Colon (tissue), 2 donors: Measurements from ENCODE around the gene RHOH.
"Not testable (repeated sequence)": the region's sequence is repeated elsewhere in the genome, so short reads cannot be mapped to it uniquely, and the experiment has no call there.

Experiments used
- FAIRE-seq: peaks from 2 replicates; lab custom pipeline; 2012; peaks lifted over from hg19 to GRCh38; lab: Jason Lieb, UNC
- donor health status: control.
- donor health status: control.

The RHOH gene

GRCh38 chr4:40262077-40262528 is 65.3 kb downstream of the RHOH start:
- FAIRE-seq, result no peak

GRCh38 chr4:40262861-40263260 is 66.0 kb downstream of the RHOH start:
- no peak for FAIRE-seq

- no peak for FAIRE-seq
Measured at GRCh38 chr4:40264497-40264896, 67.7 kb downstream of the RHOH start.

GRCh38 chr4:40264995-40265909 is 68.4 kb downstream of the RHOH start:
- no peak for FAIRE-seq

- no peak for FAIRE-seq
Measured at GRCh38 chr4:40265910-40266274, 69.1 kb downstream of the RHOH start.

GRCh38 chr4:40269133-40269532 is 72.3 kb downstream of the RHOH start:
- no peak for FAIRE-seq

GRCh38 chr4:40270609-40271008 is 73.8 kb downstream of the RHOH start:
- FAIRE-seq, result no peak

- no peak for FAIRE-seq
Measured at GRCh38 chr4:40275065-40275730, 78.4 kb downstream of the RHOH start.

- FAIRE-seq, result no peak
Measured at GRCh38 chr4:40276546-40276945, 79.7 kb downstream of the RHOH start.

- no peak for FAIRE-seq
Measured at GRCh38 chr4:40280586-40280985, 83.8 kb downstream of the RHOH start.

GRCh38 chr4:40281099-40281498 is 84.3 kb downstream of the RHOH start:
- no peak for FAIRE-seq

GRCh38 chr4:40281913-40282312 is 85.1 kb downstream of the RHOH start:
- FAIRE-seq, result no peak

GRCh38 chr4:40282857-40283256 is 86.0 kb downstream of the RHOH start:
- not testable (repeated sequence) for FAIRE-seq

- no peak for FAIRE-seq
Measured at GRCh38 chr4:40283413-40283812, 86.6 kb downstream of the RHOH start.

- no peak for FAIRE-seq
Measured at GRCh38 chr4:40283968-40284367, 87.1 kb downstream of the RHOH start.

- FAIRE-seq, result no peak
Measured at GRCh38 chr4:40285692-40286091, 88.9 kb downstream of the RHOH start.

- FAIRE-seq, result no peak
Measured at GRCh38 chr4:40288566-40288965, 91.7 kb downstream of the RHOH start.

- no peak for FAIRE-seq
Measured at GRCh38 chr4:40289366-40290188, 92.7 kb downstream of the RHOH start.

- not testable (repeated sequence) for FAIRE-seq
Measured at GRCh38 chr4:40290611-40291186, 93.9 kb downstream of the RHOH start.

- no peak for FAIRE-seq
Measured at GRCh38 chr4:40292313-40292759, 95.5 kb downstream of the RHOH start.

GRCh38 chr4:40294339-40294738 is 97.5 kb downstream of the RHOH start:
- no peak for FAIRE-seq

GRCh38 chr4:40295030-40295429 is 98.2 kb downstream of the RHOH start:
- FAIRE-seq, result not testable (repeated sequence)
